CD14-positive monocyte (primary cell): ENCODE measurements around the gene SUPT16H. TPM values are rescaled to one million over a fixed set of nuclear protein-coding genes. Genes with fewer than 3 reads are reported as not detected.

Experiments used
- DNase-seq, 3 donors: peaks; one replicate each; pipeline ENCODE4 v3.0.0-alpha.2; 2011 to 2022
- H2AFZ ChIP-seq: 2 replicates; pipeline ENCODE4 v1.6.0; 2012; ENCODE audit warnings: mild to moderate bottlenecking, low read depth, low read length, inconsistent platforms; ENCODE audit not compliant: insufficient read depth, poor library complexity, severe bottlenecking
- H3K27ac ChIP-seq, 2 donors: 1 replicate in 1 of 2; 2 replicates in 1 of 2; pipeline ENCODE4 v1.5.1; 2012 to 2013; ENCODE audit warnings: low read length in 2 of 2, control low read depth in 1 of 2, inconsistent platforms in 1 of 2, low read depth in 1 of 2, mild to moderate bottlenecking in 1 of 2
- H3K27me3 ChIP-seq, 2 donors: one replicate each; pipeline versions ENCODE4 v1.6.0 to v1.6.1; 2011 to 2013; ENCODE audit warnings: low read length in 2 of 2; ENCODE audit not compliant: control insufficient read depth in 2 of 2, insufficient read depth in 2 of 2
- H3K36me3 ChIP-seq, 2 donors: replicated peaks in 1 of 2; 1 replicate in 1 of 2; 2 replicates in 1 of 2; pipeline versions ENCODE4 v1.5.1 to v1.6.1; 2012 to 2013; ENCODE audit warnings: low read length in 2 of 2, control low read depth in 1 of 2, inconsistent platforms in 1 of 2, mild to moderate bottlenecking in 1 of 2; ENCODE audit not compliant: insufficient read depth in 2 of 2, control insufficient read depth in 1 of 2
- H3K4me1 ChIP-seq, 2 donors: 1 replicate in 1 of 2; 2 replicates in 1 of 2; pipeline versions ENCODE4 v1.5.1 to v1.6.1; 2012 to 2013; ENCODE audit warnings: low read length in 2 of 2, control low read depth in 1 of 2, inconsistent platforms in 1 of 2, mild to moderate bottlenecking in 1 of 2, moderate library complexity in 1 of 2; ENCODE audit not compliant: insufficient read depth in 2 of 2, control insufficient read depth in 1 of 2
- H3K4me2 ChIP-seq: replicated peaks from 2 replicates; pipeline ENCODE3; 2012; ENCODE audit warnings: low read length, moderate library complexity, mild to moderate bottlenecking; ENCODE audit not compliant: poor library complexity, severe bottlenecking; ENCODE audit errors: extremely low read depth
- H3K4me3 ChIP-seq, 3 experiments: fragments of 200-600 bp in 1 of 3; sonication (generic) in 1 of 3; replicated peaks in 1 of 3; 1 replicate in 2 of 3; 2 replicates in 1 of 3; pipeline ENCODE4 v1.5.1; 2011 to 2013; ENCODE audit warnings: low read length in 3 of 3, mild to moderate bottlenecking in 3 of 3, control low read depth in 2 of 3, low read depth in 2 of 3, inconsistent platforms in 1 of 3, moderate library complexity in 1 of 3
- H3K79me2 ChIP-seq: 2 replicates; pipeline ENCODE4 v1.6.0; 2012; ENCODE audit warnings: mild to moderate bottlenecking, control low read depth, inconsistent platforms, low read length, moderate library complexity; ENCODE audit not compliant: insufficient read depth
- H3K9ac ChIP-seq: 2 replicates; pipeline ENCODE4 v1.6.0; 2017; ENCODE audit warnings: low read length, mild to moderate bottlenecking; ENCODE audit not compliant: insufficient read depth, poor library complexity, severe bottlenecking
- H3K9me3 ChIP-seq, 2 donors: replicated peaks in 1 of 2; 1 replicate in 1 of 2; 2 replicates in 1 of 2; pipeline versions ENCODE4 v1.5.1 to v1.6.1; 2012 to 2013; ENCODE audit warnings: low read length in 2 of 2, control low read depth in 1 of 2; ENCODE audit not compliant: control insufficient read depth in 1 of 2, insufficient read depth in 1 of 2
- H4K20me1 ChIP-seq: 2 replicates; pipeline ENCODE4 v1.6.0; 2012; ENCODE audit warnings: mild to moderate bottlenecking, low read length, control low read depth, moderate library complexity; ENCODE audit not compliant: insufficient read depth
- H3K27ac Mint-ChIP-seq, 7 donors: one replicate each; pipeline ENCODE4 v1.8.0; 2020; ENCODE audit warnings: mild to moderate bottlenecking in 7 of 7, mixed read lengths in 7 of 7, moderate library complexity in 6 of 7, inconsistent platforms in 2 of 7
- H3K27me3 Mint-ChIP-seq, 3 donors: one replicate each; pipeline ENCODE4 v1.8.0; 2021 to 2022; ENCODE audit warnings: low read depth in 3 of 3, mild to moderate bottlenecking in 3 of 3, mixed read lengths in 3 of 3, moderate library complexity in 3 of 3, inconsistent platforms in 1 of 3
- H3K36me3 Mint-ChIP-seq, 2 donors: one replicate each; pipeline ENCODE4 v1.8.0; 2020; ENCODE audit warnings: mixed read lengths in 2 of 2, inconsistent platforms in 1 of 2, mild to moderate bottlenecking in 1 of 2
- H3K4me1 Mint-ChIP-seq: one replicate; pipeline ENCODE4 v1.8.0; 2020; ENCODE audit warnings: mild to moderate bottlenecking, mixed read lengths
- H3K4me3 Mint-ChIP-seq, 2 donors: one replicate each; pipeline ENCODE4 v1.8.0; 2020; ENCODE audit warnings: mild to moderate bottlenecking in 2 of 2, mixed read lengths in 2 of 2, moderate library complexity in 1 of 2
- H3K9me3 Mint-ChIP-seq, 7 donors: one replicate each; pipeline ENCODE4 v1.8.0; 2020 to 2022; ENCODE audit warnings: mixed read lengths in 7 of 7, mild to moderate bottlenecking in 6 of 7, moderate library complexity in 6 of 7, inconsistent platforms in 2 of 7
- CTCF ChIP-seq: fragments of 200-600 bp; IDR thresholded peaks from one replicate; pipeline ENCODE4 v1.8.0; 2022; ENCODE audit warnings: antibody characterized with exemption, mild to moderate bottlenecking
- WGBS: methylation state at CpG from one replicate; pipeline ENCODE4 v1.1.5; 2013; ENCODE audit warnings: missing lambda C conversion rate; ENCODE audit not compliant: insufficient coverage; 5-methylcytosine and 5-hydroxymethylcytosine counted together
- intact Hi-C, 2 donors: fragments of 100-400 bp; cut with micrococcal nuclease; formaldehyde crosslinking; loops; one replicate each; pipeline versions ENCODE4 v1.15.0 to v1.15.1; 2023
- polyA plus RNA-seq, 3 donors: library from polyadenylated mRNA; depleted of rRNA in 1 of 3; unstranded in 2 of 3; stranded (reverse) in 1 of 3; fragments of 300-500 nt in 2 of 3; fragments of >200 nt in 1 of 3; fragmentation: Illumina TruSeq in 2 of 3; gene quantifications; 1 replicate in 2 of 3; 2 replicates in 1 of 3; pipeline ENCODE4 v1.2.3, GENCODE V29; 2012 to 2021

SUPT16H gene
- polyA plus RNA-seq, 3 donors, result 15.7 to 37.3 (median 26.6) TPM

GRCh38 chr14:21384494-21384851 lies 654 bp upstream of the SUPT16H start:
- Histone ChIP-seq H2AFZ (peak overlapping the region; percentile 87), H3K9ac (peak overlapping the region; percentile 82), H4K20me1 (peaks cover 6% of the 10 kb centered on the region), H3K4me3 (peak overlapping the region; percentile 81 to 86 (median 81)), H3K79me2 (peaks cover 43% of the 10 kb centered on the region), H3K27me3 (no peaks in the 10 kb centered on the region), H3K4me1 (peaks cover 21 to 28% of the 10 kb centered on the region in 2 donors), H3K4me2 (peak overlapping the region; percentile 93), H3K9me3 (no peaks in the 10 kb centered on the region), H3K36me3 (peaks cover 22 to 40% of the 10 kb centered on the region in 2 donors), H3K27ac (peak overlapping the region; percentile 91)
- Mint-ChIP-seq H3K27ac (peak overlapping the region; percentile 98 to 100 (median 99)), H3K4me3 (peak overlapping the region; percentile 100), H3K4me1 (peaks cover 26% of the 10 kb centered on the region), H3K27me3 (peaks cover 0 to 3% (median 0%) of the 10 kb centered on the region in 3 donors), H3K36me3 (peaks cover 14 to 38% of the 10 kb centered on the region in 2 donors), H3K9me3 (peaks cover 0 to 2% (median 0%) of the 10 kb centered on the region in 7 donors)
- no peak for DNase-seq
- intact Hi-C loops, result loop anchor here (2.0 to 10.0 kb wide), 3 partner anchors 50 to 142 kb away; partner anchors contain the start of gene HNRNPC (in 1 of the 2)
- no peak for TF ChIP-seq CTCF
- 0% methylated on average over 8 of the region's 12 CpGs for WGBS

- peaks cover 27% of the 10 kb centered on the region for H3K4me1 Mint-ChIP-seq
Observed at GRCh38 chr14:21382886-21383847, 652 bp downstream of the SUPT16H start.

More at GRCh38 chr14:21382886-21383847, 652 bp downstream of the SUPT16H start:
- H3K79me2 ChIP-seq, result peaks cover 56% of the 10 kb centered on the region
- H4K20me1 ChIP-seq, result peaks cover 6% of the 10 kb centered on the region
- H3K4me2 ChIP-seq, result peak overlapping the region; percentile 93
- DNase-seq, result peak; percentile 20 to 65 (median 44)
- peaks cover 0 to 3% (median 0%) of the 10 kb centered on the region in 3 donors for H3K27me3 Mint-ChIP-seq
- H3K9me3 ChIP-seq, result no peaks in the 10 kb centered on the region
- peak overlapping the region; percentile 91 for H3K27ac ChIP-seq
- peak overlapping the region; percentile 87 for H2AFZ ChIP-seq
- peaks cover 0 to 2% (median 0%) of the 10 kb centered on the region in 7 donors for H3K9me3 Mint-ChIP-seq
- H3K36me3 ChIP-seq, result peaks cover 10 to 30% of the 10 kb centered on the region in 2 donors
- H3K4me3 Mint-ChIP-seq, result peak overlapping the region; percentile 100
- TF ChIP-seq CTCF, result no peak
- H3K27ac Mint-ChIP-seq, result peak overlapping the region; percentile 98 to 100 (median 99)
- H3K36me3 Mint-ChIP-seq, result peaks cover 7 to 29% of the 10 kb centered on the region in 2 donors
- intact Hi-C loops, result loop anchor here (5.0 to 10.0 kb wide), 2 partner anchors 52 to 141 kb away; no protein-coding TSS in a partner anchor
- H3K4me3 ChIP-seq, result peak overlapping the region; percentile 81 to 86 (median 81)
- peaks cover 21 to 28% of the 10 kb centered on the region in 2 donors for H3K4me1 ChIP-seq
- no peaks in the 10 kb centered on the region for H3K27me3 ChIP-seq
- WGBS, result 2% methylated on average over 29 of the region's 39 CpGs
- peak overlapping the region; percentile 82 for H3K9ac ChIP-seq
